NB4 (cell line): ENCODE measurements around the gene CAB39L.
"Not testable (repeated sequence)": the region's sequence is repeated elsewhere in the genome, so short reads cannot be mapped to it uniquely, and the experiment has no call there.

Experiments
- DNase-seq: peaks from one replicate; pipeline ENCODE4 v3.0.0; 2010; ENCODE audit warnings: low read depth
- H3K4me3 ChIP-seq: one replicate; pipeline ENCODE4 v1.5.1; 2011; ENCODE audit warnings: mild to moderate bottlenecking, low read depth, low read length, moderate library complexity
- MYC ChIP-seq: IDR thresholded peaks from 2 replicates; pipeline ENCODE4 v1.6.1; 2011; ENCODE audit warnings: low read depth, low read length
- POLR2A ChIP-seq: IDR thresholded peaks from 2 replicates; pipeline ENCODE4 v1.6.1; 2011; ENCODE audit warnings: mild to moderate bottlenecking; ENCODE audit not compliant: insufficient read length; ENCODE audit errors: extremely low read depth
- TF ChIP-seq, protein P1 (sequence below): IDR thresholded peaks from 2 replicates; pipeline ENCODE4 v1.6.1; 2011; ENCODE audit warnings: low read depth, low read length
- TF ChIP-seq, protein P2 (sequence below): IDR thresholded peaks from one replicate; pipeline ENCODE4 v1.5.1; 2012; ENCODE audit warnings: low read depth, low read length

The CAB39L gene

DNA sequence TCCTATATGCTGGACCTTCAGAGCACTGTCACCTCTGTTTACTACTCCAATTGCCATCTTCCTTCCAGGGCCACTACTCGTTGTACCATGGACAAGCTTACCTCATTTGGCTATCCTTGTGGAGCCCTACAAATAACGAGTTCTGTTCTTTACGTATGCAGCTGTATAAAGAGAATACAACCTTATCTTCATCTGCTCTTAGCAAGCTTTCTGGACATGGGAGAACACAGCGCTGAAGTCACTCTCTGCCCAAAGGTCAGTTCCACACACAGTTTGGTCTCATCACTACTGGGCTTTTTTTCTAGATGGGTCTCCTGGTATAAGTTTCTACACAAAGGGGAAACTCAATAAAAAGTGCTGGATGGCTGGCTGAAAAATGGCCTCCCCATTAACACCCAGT, 107.2 kb downstream of the CAB39L start:
- DNase-seq, result no peak
- no peak overlapping the region for H3K4me3 ChIP-seq
- TF ChIP-seq POLR2A (no peak), MYC (no peak)
- TF ChIP-seq, protein P1, sequence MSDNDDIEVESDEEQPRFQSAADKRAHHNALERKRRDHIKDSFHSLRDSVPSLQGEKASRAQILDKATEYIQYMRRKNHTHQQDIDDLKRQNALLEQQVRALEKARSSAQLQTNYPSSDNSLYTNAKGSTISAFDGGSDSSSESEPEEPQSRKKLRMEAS, result no peak
- TF ChIP-seq, protein P2, sequence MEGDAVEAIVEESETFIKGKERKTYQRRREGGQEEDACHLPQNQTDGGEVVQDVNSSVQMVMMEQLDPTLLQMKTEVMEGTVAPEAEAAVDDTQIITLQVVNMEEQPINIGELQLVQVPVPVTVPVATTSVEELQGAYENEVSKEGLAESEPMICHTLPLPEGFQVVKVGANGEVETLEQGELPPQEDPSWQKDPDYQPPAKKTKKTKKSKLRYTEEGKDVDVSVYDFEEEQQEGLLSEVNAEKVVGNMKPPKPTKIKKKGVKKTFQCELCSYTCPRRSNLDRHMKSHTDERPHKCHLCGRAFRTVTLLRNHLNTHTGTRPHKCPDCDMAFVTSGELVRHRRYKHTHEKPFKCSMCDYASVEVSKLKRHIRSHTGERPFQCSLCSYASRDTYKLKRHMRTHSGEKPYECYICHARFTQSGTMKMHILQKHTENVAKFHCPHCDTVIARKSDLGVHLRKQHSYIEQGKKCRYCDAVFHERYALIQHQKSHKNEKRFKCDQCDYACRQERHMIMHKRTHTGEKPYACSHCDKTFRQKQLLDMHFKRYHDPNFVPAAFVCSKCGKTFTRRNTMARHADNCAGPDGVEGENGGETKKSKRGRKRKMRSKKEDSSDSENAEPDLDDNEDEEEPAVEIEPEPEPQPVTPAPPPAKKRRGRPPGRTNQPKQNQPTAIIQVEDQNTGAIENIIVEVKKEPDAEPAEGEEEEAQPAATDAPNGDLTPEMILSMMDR, result no peak

DNA sequence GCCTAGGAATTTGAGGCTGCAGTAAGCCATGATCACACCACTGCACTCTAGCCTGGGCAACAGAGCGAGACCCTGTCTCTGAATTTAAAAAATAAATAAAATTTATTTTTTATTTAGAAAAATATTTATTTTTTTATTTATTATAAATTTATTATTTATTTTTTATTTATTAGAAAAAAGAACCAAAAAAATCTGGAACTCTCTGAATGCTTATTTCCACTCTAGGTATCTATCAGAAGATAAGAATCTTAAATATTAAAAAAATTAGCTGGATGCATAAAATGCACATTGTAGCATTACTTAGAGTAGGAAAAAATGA, 113.4 kb downstream of the CAB39L start:
- no peak for TF ChIP-seq POLR2A
- TF ChIP-seq, protein P2, result no peak
- TF ChIP-seq, protein P1, result no peak
- no peak for TF ChIP-seq MYC
- no peak overlapping the region for H3K4me3 ChIP-seq
- no peak for DNase-seq

DNA sequence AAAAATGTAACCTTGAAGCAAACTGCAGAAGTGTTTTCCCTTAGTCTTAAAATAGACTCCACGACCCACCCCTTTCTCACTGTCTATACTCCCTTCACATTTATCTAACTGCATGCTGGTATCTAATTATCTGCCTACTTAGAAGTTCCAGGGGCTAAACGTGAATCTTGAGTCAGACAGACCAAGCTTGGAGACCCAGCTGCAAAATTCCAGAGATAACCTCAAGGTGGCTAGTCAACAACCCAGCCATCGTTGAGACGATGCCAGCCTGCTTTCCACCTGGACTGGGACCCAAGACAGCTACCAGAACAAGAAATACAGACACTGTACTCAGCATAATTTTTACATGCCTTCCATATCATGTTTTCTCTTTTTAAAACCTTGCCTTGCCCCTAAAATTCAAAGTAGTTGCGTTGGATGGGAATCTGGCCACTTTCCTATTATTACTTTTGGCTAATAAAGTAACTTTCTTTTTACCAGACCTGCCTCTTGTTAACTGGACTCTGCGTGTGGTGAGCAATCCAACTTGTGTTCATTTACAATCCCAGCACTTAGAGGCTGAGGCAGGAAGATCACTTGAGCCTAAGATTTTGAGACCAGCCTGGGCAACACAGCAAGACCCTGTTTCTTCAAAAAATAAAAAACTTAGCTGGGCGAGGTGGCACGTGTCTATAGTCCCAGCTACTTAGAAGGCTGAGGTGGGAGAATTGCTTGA, 113.9 kb downstream of the CAB39L start:
- no peak for TF ChIP-seq MYC
- no peak for TF ChIP-seq POLR2A
- TF ChIP-seq, protein P1, result no peak
- TF ChIP-seq, protein P2, result no peak
- no peak for DNase-seq

DNA sequence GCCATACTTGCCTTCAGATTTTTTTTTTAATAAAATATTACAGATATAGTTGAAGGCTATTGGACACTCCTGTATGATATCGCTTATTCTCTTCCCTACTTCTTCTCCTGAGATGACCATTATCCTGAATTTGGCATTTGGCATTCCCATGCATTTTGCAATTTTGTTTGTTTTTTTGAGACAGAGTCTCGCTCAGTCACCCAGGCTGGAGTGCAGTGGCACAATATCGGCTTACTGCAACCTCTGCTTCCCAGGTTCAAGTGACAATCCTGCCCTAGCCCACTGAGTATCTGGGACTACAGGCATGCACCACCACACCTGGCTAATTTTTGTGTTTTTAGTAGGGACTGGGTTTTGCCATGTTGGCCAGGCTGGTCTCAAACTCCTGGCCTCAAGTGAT, 116.7 kb downstream of the CAB39L start:
- not testable (repeated sequence) for H3K4me3 ChIP-seq, DNase-seq

More for the DNA sequence above, 113.9 kb downstream of the CAB39L start:
- no peak overlapping the region for H3K4me3 ChIP-seq

GRCh38 chr13:49326222-49326917, 117.5 kb downstream of the CAB39L start:
- TF ChIP-seq, protein P1, result no peak
- TF ChIP-seq, protein P2, result no peak
- TF ChIP-seq POLR2A (no peak), MYC (no peak)

GRCh38 chr13:49323344-49323743, 120.5 kb downstream of the CAB39L start:
- no peak overlapping the region for H3K4me3 ChIP-seq
- no peak for DNase-seq
- no peak for TF ChIP-seq POLR2A
- TF ChIP-seq, protein P1, result no peak
- TF ChIP-seq, protein P2, result no peak
- no peak for TF ChIP-seq MYC

More at GRCh38 chr13:49326222-49326917, 117.5 kb downstream of the CAB39L start:
- H3K4me3 ChIP-seq, result no peak overlapping the region
- DNase-seq, result no peak
